ENCODE measurements around the gene IL1RAPL2.
"Not testable (repeated sequence)": the region's sequence is repeated elsewhere in the genome, so short reads cannot be mapped to it uniquely, and the experiment has no call there.

IL1RAPL2 gene

GRCh38 chrX:105167233-105167632, 601.2 kb downstream of the IL1RAPL2 start:
- no peak for DNase-seq

GRCh38 chrX:105168577-105168976, 602.6 kb downstream of the IL1RAPL2 start:
- no peak for DNase-seq

DNA sequence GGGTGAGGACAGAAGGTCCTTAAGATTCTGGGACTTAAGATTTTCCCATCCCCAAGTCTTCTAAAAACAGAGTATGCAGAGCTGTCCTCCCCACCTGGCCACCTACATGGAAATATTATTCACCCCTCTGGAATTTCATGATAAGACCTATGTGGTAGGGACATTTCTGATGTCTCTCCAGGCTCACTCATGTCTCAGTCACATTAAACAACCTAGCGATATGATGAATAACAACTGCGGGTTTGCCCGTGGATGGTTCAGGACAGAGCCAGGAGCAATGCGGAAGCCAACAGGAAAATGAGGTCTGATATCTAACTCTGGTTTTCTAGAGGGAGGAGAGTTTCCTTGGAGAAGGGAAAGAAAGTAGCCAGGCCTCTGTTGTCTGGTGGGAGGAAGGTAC, 607.1 kb downstream of the IL1RAPL2 start:
- DNase-seq = no peak

DNA sequence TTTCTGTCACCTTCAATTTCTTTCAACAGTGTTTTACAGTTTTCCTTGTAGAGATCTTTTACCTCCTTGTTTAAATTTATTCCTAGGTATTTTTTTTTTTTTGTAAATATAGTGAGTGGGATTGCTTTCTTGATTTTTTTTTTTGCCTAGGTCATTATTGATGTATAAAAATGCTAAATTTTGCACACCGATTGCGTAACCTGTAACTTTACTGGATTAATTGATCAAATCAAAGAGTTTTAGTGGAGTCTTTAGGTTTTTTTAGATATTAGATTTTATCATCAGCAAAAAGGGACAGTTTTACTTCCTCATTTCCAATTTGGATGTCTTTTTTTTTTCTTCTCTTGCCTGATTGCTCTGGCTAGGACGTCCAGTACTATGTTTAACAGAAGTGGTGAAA, 613.6 kb downstream of the IL1RAPL2 start:
- DNase-seq = no peak

- DNase-seq = no peak
Measured at GRCh38 chrX:105189093-105189492, 623.1 kb downstream of the IL1RAPL2 start.

GRCh38 chrX:105190252-105190853, 624.4 kb downstream of the IL1RAPL2 start:
- DNase-seq = peak in 9 of 51 donors; percentile 0 to 11 (median 2)

- DNase-seq = peak in 2 of 51 donors; percentile 0 to 1
Measured at GRCh38 chrX:105191878-105192277, 625.9 kb downstream of the IL1RAPL2 start.

DNA sequence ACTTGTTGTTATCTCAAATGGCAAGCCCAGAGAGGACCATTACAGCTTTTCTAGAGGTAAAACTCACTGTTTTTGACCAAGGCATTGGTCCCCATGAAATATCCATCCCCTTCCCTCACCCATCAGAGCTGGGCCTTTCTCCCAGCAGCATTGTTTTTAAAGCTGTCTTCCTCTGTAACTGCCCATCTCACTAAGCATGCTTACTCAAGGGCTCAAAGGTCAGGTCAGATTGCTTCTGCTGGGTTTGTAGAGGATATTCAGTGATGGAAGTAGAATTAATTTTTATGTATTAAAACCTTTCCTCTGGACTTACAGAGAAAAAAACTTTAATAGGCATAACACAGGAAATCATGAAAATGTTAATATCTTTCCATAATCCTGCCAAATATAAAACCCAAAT, 643.4 kb downstream of the IL1RAPL2 start:
- no peak for DNase-seq

DNA sequence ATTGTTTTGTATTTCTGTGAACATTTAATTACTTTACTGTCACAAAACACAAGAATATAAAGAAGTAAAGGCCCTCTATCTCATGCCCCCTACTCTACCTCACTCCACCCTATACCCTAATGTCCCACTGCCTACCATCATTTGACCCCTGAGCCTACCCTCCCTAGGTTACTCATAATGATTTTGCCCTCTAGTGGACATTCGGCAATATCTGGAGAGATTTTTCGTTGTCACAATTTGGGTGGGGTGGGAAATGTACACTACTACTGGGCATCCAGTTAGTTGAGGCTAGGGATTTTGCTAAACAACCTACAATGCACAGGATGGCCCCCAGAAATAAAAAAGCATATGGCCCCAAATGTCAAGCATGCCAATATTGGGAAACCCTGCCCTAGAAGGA, 644.3 kb downstream of the IL1RAPL2 start:
- no peak for DNase-seq

- DNase-seq = no peak
Measured at GRCh38 chrX:105211066-105211575, 645.1 kb downstream of the IL1RAPL2 start.

DNA sequence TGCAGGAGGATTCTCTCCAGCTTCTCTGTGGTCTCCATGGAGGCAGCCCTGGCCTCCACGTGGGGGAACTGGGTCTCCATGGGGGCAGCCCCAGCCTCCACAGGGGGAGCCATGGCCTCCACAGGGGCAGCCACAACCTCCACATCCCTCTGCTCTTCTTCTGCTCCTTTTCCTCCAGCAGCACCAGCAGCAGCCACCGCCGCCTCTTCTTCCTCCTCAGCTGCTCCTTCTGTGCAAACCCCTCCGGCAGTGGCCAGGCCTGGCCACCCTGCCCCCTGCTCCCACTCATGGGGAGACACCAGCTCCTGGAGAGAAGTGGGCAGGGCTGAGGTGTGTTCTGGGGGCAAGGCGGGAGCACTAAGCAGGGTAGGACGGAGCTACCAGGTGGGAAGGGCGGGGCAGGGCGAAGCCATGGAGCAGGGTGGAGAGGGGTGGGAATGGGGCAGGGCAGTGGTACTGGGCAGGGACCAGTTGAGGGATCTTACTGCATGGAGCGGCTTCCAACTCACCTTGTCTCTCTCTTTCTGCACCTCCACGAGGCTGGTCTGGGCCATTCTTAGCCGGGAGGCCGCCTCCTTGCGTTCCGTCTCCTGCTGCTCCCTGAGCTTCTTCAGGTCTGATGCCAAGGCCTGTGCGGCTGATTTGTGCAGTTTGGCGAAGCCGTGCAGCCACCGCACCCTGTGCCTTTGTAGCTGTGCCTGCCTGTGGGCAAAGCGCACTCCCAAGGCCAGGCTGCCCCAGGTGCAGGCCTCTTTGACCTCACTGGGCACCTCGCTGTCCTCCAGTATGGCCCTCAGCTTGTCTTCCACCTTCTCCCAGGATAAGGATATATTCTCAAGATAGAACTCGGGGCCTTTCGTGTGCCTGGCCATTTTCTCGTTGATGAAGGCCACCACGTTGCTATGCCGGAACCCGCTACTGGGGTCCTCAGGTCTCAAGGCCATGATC, 653.7 kb downstream of the IL1RAPL2 start:
- DNase-seq = no peak

DNA sequence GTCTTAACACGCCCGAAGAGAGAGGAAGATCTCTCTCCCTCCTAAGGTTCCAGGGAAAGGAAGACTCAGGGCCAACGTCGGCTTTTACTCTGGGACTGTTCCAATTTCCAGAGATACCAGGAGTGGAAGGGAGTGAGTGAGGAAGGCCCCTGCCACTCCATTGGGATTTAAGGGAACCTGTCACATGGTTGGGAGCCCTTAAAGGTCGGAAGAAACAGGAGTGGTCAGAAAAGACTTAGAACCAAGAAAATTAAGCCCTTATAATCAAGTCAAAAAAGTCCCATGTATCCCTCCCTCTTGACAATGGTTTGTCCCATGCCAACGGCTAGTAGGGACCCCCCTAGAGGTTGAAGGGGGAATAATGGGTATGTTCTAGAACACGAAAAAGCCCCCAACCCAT, 654.6 kb downstream of the IL1RAPL2 start, which contains the start of gene TEX13A:
Gene TEX13A (minus strand): TSS at position 59 of the 400 bp plus-strand sequence. CDS start 297 bp downstream, outside the sequence.
- no peak for DNase-seq

DNA sequence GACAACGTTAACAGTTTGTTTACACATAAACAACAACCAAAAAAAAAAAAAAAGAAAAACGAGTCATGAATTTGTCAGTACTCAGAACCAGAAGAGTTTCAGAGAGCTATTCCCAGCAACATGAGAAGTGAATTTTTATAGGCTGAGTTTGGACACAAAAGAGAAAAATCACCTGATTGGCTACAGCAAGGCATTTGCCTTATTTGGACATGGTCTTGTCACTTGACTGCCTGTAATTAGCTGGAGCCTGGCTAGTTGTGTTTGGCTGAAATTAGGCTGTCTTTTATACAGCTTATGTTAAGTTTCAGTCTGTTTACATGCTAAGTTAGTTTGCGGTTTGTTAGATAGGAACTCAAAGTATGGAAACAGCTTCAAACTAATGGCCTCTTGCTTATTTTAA, 655.4 kb downstream of the IL1RAPL2 start:
- DNase-seq = no peak

- no peak for DNase-seq
Measured at GRCh38 chrX:105226499-105226898, 660.5 kb downstream of the IL1RAPL2 start.

DNA sequence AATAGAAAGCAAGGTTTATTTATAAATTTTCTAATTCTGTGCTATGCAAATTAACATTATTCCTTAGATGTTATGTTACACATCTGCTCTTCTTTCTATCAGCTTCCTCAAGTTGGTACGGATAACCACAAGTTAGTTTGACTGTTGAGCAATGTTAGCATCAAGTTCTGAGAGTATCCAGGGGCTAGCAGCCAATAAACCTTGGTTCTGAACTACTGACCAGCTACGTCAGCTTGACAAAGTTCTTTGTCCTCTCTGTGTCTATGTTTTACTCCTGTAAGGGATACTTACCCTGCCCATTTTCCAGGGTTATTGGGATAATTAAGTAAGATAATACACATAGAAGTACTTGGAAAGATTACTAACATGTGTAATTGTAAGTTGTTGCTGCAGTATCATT, 662.6 kb downstream of the IL1RAPL2 start:
- DNase-seq = no peak

DNA sequence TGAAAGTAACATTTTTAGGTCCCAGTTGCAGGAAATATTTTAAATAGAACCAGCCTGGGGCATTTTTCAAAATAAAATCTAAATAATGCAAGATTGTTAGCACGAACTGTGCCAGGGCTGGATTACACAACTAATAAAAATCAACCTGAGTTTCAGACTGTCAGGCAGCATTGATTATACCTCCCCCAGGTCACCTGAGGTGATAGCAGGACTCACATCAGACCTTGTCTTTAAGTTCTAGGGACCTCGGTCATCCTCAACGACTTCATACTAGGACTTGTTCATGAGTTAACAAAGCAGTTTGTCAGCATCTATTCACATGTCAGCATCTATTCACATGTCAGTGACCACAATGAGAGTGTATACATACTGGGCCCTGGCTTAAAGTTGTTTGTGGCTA, 663.1 kb downstream of the IL1RAPL2 start:
- DNase-seq = no peak

DNA sequence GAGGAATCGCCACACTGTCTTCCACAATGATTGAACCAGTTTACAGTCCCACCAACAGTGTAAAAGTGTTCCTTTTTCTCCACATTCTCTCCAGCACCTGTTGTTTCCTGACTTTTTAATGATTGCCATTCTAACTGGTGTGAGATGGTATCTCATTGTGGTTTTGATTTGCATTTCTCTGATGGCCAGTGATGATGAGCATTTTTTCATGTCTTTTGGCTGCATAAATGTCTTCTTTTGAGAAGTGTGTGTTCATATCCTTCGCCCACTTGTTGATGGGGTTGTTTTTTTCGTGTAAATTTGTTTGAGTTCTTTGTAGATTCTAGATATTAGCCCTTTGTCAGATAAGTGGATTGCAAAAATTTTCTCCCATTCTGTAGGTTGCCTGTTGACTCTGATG, 671.4 kb downstream of the IL1RAPL2 start:
- not testable (repeated sequence) for DNase-seq

DNA sequence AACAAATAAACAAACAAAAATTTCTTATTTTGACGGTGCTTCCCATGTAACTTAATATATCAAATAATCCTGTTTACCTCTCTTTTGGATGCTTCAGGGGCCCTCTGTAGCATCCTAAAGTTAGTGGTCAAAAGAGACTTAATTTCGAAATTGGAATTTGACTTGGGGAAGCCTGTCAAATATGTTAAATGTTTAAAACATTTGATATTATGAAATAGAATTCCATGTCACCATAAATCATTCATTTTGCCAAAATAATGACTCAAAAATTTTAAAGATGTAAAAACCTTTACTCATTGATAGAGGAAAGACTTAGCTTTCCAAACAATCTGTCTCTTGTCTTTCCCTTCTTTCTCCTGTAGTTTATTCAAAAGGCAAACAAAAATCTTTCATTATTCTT, 675.1 kb downstream of the IL1RAPL2 start:
- DNase-seq = no peak

- no peak for DNase-seq
Measured at GRCh38 chrX:105260291-105261043, 694.5 kb downstream of the IL1RAPL2 start.

DNA sequence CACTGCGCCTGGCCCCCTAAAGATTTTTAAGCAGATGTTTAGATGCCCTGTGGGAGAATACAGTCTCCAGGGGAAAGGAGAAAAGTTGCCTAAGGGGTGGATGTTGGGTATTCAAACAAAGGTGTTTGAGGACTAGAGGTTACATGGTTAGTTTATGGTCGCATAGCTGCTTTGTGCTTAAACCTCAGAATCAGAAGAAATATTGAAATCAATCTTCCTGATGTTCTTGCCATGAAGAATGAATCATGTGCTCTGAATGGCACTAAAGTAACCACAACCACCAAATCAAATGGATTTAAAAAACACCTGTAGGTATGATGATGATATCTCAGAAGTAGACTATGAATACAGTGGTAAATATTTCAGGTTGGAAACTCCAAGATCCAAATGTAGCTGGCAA, 697.2 kb downstream of the IL1RAPL2 start:
- no peak for DNase-seq

DNA sequence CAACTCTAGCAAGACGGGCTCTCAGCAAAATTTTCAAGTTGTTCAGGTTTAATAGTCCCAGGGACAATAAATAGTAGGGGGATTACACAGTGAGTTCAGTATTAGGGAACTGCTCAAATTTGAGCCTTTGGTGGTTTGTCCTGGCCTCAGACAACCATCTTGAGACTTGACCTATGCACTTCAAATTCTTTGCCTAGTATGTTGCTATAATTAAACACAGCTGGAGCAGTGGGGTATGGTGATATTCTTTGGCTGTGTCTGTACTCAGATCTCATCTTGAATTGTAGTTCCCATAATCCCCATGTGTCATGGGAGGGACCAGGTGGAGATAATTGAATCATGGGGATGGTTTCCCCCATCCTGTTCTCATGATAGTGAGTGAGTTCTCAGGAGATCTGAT, 697.8 kb downstream of the IL1RAPL2 start:
- no peak for DNase-seq

- DNase-seq = no peak
Measured at GRCh38 chrX:105265093-105265492, 699.1 kb downstream of the IL1RAPL2 start.
